Choroid plexus epithelial cell (primary cell): Measurements from ENCODE around the gene INTS4.
"Not testable (repeated sequence)": the region's sequence is repeated elsewhere in the genome, so short reads cannot be mapped to it uniquely, and the experiment has no call there.

Experiments used
- DNase-seq: peaks from one replicate; pipeline ENCODE4 v3.0.0-alpha.2; 2010; ENCODE audit warnings: low read depth
- H3K4me3 ChIP-seq: 2 replicates; pipeline ENCODE4 v1.5.1; 2011; ENCODE audit warnings: low read depth, mild to moderate bottlenecking, control low read depth, low read length, moderate library complexity
- CTCF ChIP-seq: conservative IDR thresholded peaks from 2 replicates; pipeline ENCODE4 v1.5.1; 2011; ENCODE audit warnings: low read depth, mild to moderate bottlenecking, control low read depth, inconsistent platforms, low read length, moderate library complexity

INTS4 gene

DNA sequence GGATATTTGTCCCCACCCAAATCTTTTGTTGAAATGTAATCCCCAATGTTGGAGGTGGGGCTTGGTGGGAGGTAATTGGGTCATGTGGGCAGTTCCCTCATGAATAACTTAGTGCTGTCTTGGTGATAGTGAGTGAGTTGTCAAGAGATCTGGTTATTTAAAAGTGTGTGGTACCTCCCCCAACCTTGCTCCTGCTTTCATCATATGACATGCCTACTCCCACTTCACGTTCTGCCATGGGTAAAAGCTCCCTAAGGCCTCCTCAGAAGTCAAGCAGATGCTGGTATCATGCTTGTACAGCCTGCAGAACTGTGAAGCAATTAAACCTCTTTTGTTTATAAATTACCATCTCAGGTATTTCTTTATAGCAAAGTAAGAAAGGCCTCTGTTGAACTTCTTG is 143.0 kb downstream of the INTS4 start:
- TF ChIP-seq CTCF = no peak
- no peak overlapping the region for H3K4me3 ChIP-seq
- DNase-seq = no peak

DNA sequence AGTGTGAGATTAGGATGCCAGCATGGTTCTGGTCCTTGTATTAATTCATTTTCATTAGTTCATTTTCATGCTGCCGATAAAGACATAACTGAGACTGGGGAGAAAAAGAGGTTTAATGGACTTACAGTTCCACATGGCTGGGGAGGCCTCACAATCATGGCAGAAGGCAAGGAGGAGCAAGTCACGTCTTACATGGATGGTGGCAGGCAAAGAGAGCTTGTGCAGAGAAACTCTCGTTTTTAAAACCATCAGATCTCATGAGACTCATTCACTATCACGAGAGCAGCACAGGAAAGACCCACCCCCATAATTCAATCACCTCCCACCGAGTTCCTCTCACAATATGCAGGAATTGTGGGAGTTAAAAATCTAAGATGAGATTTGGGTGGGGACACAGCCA is 150.8 kb downstream of the INTS4 start:
- H3K4me3 ChIP-seq, DNase-seq: not testable (repeated sequence)

- TF ChIP-seq CTCF = no peak
- peak; percentile 60 for DNase-seq
These were observed 151.9 kb downstream of the INTS4 start for GRCh38 chr11:77842441-77843121.

DNA sequence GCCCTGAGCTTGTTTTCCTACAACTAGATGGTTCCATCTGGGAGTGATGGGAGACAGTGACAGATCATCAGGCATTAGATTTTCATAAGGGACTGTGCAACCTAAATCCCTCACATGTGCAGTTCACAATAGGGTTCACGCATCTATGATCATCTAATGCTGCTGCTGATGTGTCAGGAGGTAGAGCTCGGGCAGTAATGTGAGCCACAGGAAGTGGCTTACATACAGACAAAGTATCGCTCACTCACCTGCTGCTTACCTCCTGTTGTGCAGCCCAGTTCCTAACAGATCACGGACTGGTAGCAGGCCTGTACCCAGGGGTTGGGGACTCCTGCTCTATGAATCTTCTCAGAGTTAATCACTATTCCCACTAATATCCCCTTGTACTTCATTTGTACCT is 161.2 kb downstream of the INTS4 start:
- no peak for TF ChIP-seq CTCF
- no peak for DNase-seq
- no peak overlapping the region for H3K4me3 ChIP-seq

More at GRCh38 chr11:77842441-77843121, 151.9 kb downstream of the INTS4 start:
- H3K4me3 ChIP-seq = no peak overlapping the region

GRCh38 chr11:77828926-77829325 is 165.5 kb downstream of the INTS4 start:
- TF ChIP-seq CTCF = no peak
- DNase-seq = no peak
- H3K4me3 ChIP-seq = no peak overlapping the region
